SU-DHL-6 (cell line): Measurements from ENCODE around the gene KIAA0825.

Source experiments
- H2AFZ ChIP-seq: fragments of 200-600 bp; sonication (generic); 2 replicates; pipeline ENCODE4 v1.6.1; 2014; ENCODE audit warnings: low read depth, mild to moderate bottlenecking, moderate library complexity, mixed read lengths, antibody characterized with exemption, low read length; ENCODE audit not compliant: severe bottlenecking
- H3F3A ChIP-seq: fragments of 200-600 bp; shearing (Covaris generic); 2 replicates; pipeline ENCODE4 v1.6.0; 2016; ENCODE audit warnings: antibody characterized with exemption, mild to moderate bottlenecking; ENCODE audit not compliant: insufficient read depth
- H3K27ac ChIP-seq: fragments of 200-600 bp; sonication (generic); 2 replicates; pipeline ENCODE4 v1.5.1; 2016; ENCODE audit warnings: low read depth, mild to moderate bottlenecking, low read length, moderate library complexity, mixed read lengths
- H3K27me3 ChIP-seq: fragments of 200-600 bp; sonication (generic), shearing (Covaris generic); 2 replicates; pipeline ENCODE4 v1.6.0; 2014; ENCODE audit warnings: mild to moderate bottlenecking, low read length
- H3K36me3 ChIP-seq: fragments of 200-600 bp; sonication (generic); 2 replicates; pipeline ENCODE4 v1.6.1; 2014; ENCODE audit warnings: mild to moderate bottlenecking, low read length, mixed read lengths
- H3K4me2 ChIP-seq: fragments of 300-600, 200-600 bp; shearing (Covaris generic), sonication (generic); 2 replicates; pipeline ENCODE4 v1.6.0; 2014; ENCODE audit warnings: low read length, low read depth, mild to moderate bottlenecking; ENCODE audit not compliant: poor library complexity, severe bottlenecking
- H3K4me3 ChIP-seq: fragments of 200-600 bp; sonication (generic); 2 replicates; pipeline ENCODE4 v1.5.1; 2014; ENCODE audit warnings: antibody characterized with exemption, low read length, mild to moderate bottlenecking, mixed read lengths; ENCODE audit not compliant: insufficient read depth, poor library complexity, severe bottlenecking
- H3K79me2 ChIP-seq: fragments of 200-600 bp; sonication (generic); 2 replicates; pipeline ENCODE4 v1.6.1; 2014; ENCODE audit warnings: mild to moderate bottlenecking, low read length, moderate library complexity; ENCODE audit not compliant: insufficient read depth
- H3K9ac ChIP-seq: fragments of 200-600 bp; sonication (generic); 2 replicates; pipeline ENCODE4 v1.7.0; 2014; ENCODE audit warnings: mild to moderate bottlenecking, low read length
- H3K9me2 ChIP-seq: fragments of 200-600 bp; sonication (generic); replicated peaks from 2 replicates; pipeline ENCODE4 v1.6.1; 2014; ENCODE audit warnings: low read length; ENCODE audit not compliant: insufficient read depth
- H3K9me3 ChIP-seq: fragments of 200-600 bp; sonication (generic); 2 replicates; pipeline ENCODE4 v1.6.1; 2014; ENCODE audit warnings: low read length, mixed read lengths; ENCODE audit not compliant: insufficient read depth
- H4K20me1 ChIP-seq: fragments of 200-600 bp; sonication (generic); 2 replicates; pipeline ENCODE4 v1.6.1; 2014; ENCODE audit warnings: low read depth, mild to moderate bottlenecking, antibody characterized with exemption, low read length, moderate library complexity, mixed read lengths
- CTCF ChIP-seq: fragments of 200-600 bp; sonication (generic); IDR thresholded peaks from one replicate; pipeline ENCODE4 v1.5.1; 2017; ENCODE audit warnings: antibody characterized with exemption, mild to moderate bottlenecking, low read length, moderate library complexity; ENCODE audit not compliant: insufficient read depth, poor library complexity, severe bottlenecking
- EZH2phosphoT487 ChIP-seq: fragments of 200-600 bp; sonication (generic), shearing (Covaris generic); conservative IDR thresholded peaks from 2 replicates; pipeline ENCODE4 v1.6.1; 2018; ENCODE audit warnings: mild to moderate bottlenecking, antibody characterized with exemption, low read length, moderate library complexity, mixed read lengths

The KIAA0825 gene

GRCh38 chr5:94471521-94471920, 146.9 kb downstream of the KIAA0825 start:
- TF ChIP-seq EZH2phosphoT487 (no peak), CTCF (no peak)
- no peaks in the 10 kb centered on the region for H3K27me3 ChIP-seq
- H3K36me3 ChIP-seq = no peaks in the 10 kb centered on the region
- no peak overlapping the region for H3K4me3 ChIP-seq
- H3K27ac ChIP-seq = no peak overlapping the region
- no peaks in the 10 kb centered on the region for H3K79me2 ChIP-seq
- no peaks in the 10 kb centered on the region for H4K20me1 ChIP-seq
- no peak overlapping the region for H3K9ac ChIP-seq
- no peak overlapping the region for H3K4me2 ChIP-seq
- no peak overlapping the region for H2AFZ ChIP-seq
- H3F3A ChIP-seq = no peaks in the 10 kb centered on the region
- H3K9me2 ChIP-seq = no peaks in the 10 kb centered on the region
- no peaks in the 10 kb centered on the region for H3K9me3 ChIP-seq

- no peaks in the 10 kb centered on the region for H3K9me2 ChIP-seq
- H3K79me2 ChIP-seq = no peaks in the 10 kb centered on the region
- H3F3A ChIP-seq = no peaks in the 10 kb centered on the region
- no peak overlapping the region for H3K4me2 ChIP-seq
- H3K9me3 ChIP-seq = no peaks in the 10 kb centered on the region
- H3K9ac ChIP-seq = no peak overlapping the region
- no peaks in the 10 kb centered on the region for H3K36me3 ChIP-seq
- no peaks in the 10 kb centered on the region for H3K27me3 ChIP-seq
- H3K27ac ChIP-seq = no peak overlapping the region
- H4K20me1 ChIP-seq = no peaks in the 10 kb centered on the region
- H2AFZ ChIP-seq = no peak overlapping the region
- TF ChIP-seq CTCF (no peak), EZH2phosphoT487 (no peak)
- H3K4me3 ChIP-seq = no peak overlapping the region
Measured at GRCh38 chr5:94470802-94471201, 147.6 kb downstream of the KIAA0825 start.

- Histone ChIP-seq H4K20me1 (no peaks in the 10 kb centered on the region), H2AFZ (no peak overlapping the region), H3K9me3 (no peaks in the 10 kb centered on the region), H3K27ac (no peak overlapping the region), H3K9ac (no peak overlapping the region), H3K9me2 (no peaks in the 10 kb centered on the region), H3K36me3 (no peaks in the 10 kb centered on the region), H3K79me2 (no peaks in the 10 kb centered on the region), H3K4me2 (no peak overlapping the region), H3K27me3 (no peaks in the 10 kb centered on the region), H3K4me3 (no peak overlapping the region), H3F3A (no peaks in the 10 kb centered on the region)
- TF ChIP-seq CTCF (no peak), EZH2phosphoT487 (no peak)
Measured at GRCh38 chr5:94469894-94470329, 148.5 kb downstream of the KIAA0825 start.
